Activated naive CD8-positive, alpha-beta T cell treated with anti-CD3 and anti-CD28 coated beads for 36 hours (primary cell): ENCODE measurements around the gene AARS2. TPM values are rescaled to one million over a fixed set of nuclear protein-coding genes. Genes with fewer than 3 reads are reported as not detected.

Source experiments
- total RNA-seq, 2 experiments: library from RNA; stranded (reverse); gene quantifications; one replicate each; pipeline ENCODE4 v1.2.3, GENCODE V29; 2021

Gene AARS2
- total RNA-seq, 2 experiments from 2014 or later: 20.5 to 22.0 TPM

Other genes with a start within 250 kb of the AARS2 start
- 10 to 100 TPM; 58.5 to 60.8 TPM for gene MRPL14, start 185.9 kb downstream of the AARS2 start, total RNA-seq
- 10 to 100 TPM; 11.7 to 12.1 TPM for gene TMEM63B, start 185.8 kb downstream of the AARS2 start, total RNA-seq
- gene CAPN11, start 154.5 kb downstream of the AARS2 start, total RNA-seq: under 1 TPM; 0.12 to 0.25 TPM
- gene MYMX, start 96.4 kb downstream of the AARS2 start, total RNA-seq: not detected
- 100 to 1,000 TPM in 1 of 2 experiments, 10 to 100 TPM in 1; 92.5 to 102 TPM for gene SLC29A1, start 89.8 kb downstream of the AARS2 start, total RNA-seq
- 1,000 to 10,000 TPM; 2,498 to 2,524 TPM for gene HSP90AB1, start 66.2 kb downstream of the AARS2 start, total RNA-seq
- 10 to 100 TPM; 22.8 to 24.9 TPM for gene SLC35B2, start 55.8 kb downstream of the AARS2 start, total RNA-seq
- 10 to 100 TPM; 22.7 to 24.8 TPM for gene NFKBIE, start 47.8 kb downstream of the AARS2 start, total RNA-seq
- gene TMEM151B, start 42.9 kb downstream of the AARS2 start, total RNA-seq: not detected
- gene SPATS1, start 29.3 kb upstream of the AARS2 start, total RNA-seq: not detected
- 10 to 100 TPM; 26.9 to 27.7 TPM for gene CDC5L, start 74.4 kb upstream of the AARS2 start, total RNA-seq